ENCODE data around the gene ING3. TPM values are rescaled to one million over a fixed set of nuclear protein-coding genes. Genes with fewer than 3 reads are reported as not detected.

ING3 gene
- total RNA-seq, 1 experiment from 2014 or later, result 9.1 TPM

- no TSS peak for BruUV-seq (replicated peaks)
Measured at GRCh38 chr7:121016966-121017365, 66.4 kb downstream of the ING3 start.

GRCh38 chr7:121017586-121017985 lies 67.0 kb downstream of the ING3 start:
- ChIA-PET CTCF (no interaction called here), POLR2A (no interaction called here)
- Histone ChIP-seq H3K4me3 (ENCODE audit: low read depth in 2 of 2, low read length in 2 of 2) (no peak overlapping the region), H3K27me3 (ENCODE audit: control insufficient read depth, insufficient read depth, low read length) (no peaks in the 10 kb centered on the region; the same call in 1 of the 2 replicates), H3K9me3 (ENCODE audit: control insufficient read depth, insufficient read depth, low read depth, low read length) (no peaks in the 10 kb centered on the region), H3K4me1 (ENCODE audit: control insufficient read depth, insufficient read depth, low read length) (no peaks in the 10 kb centered on the region), H3K36me3 (ENCODE audit: control insufficient read depth, insufficient read depth, low read length) (no peaks in the 10 kb centered on the region), H3K27ac (ENCODE audit: low read length) (no peak overlapping the region)
- ATAC-seq, result no peak
- DNase-seq (ENCODE audit: low read depth, low spot score), result no peak
- intact Hi-C loops (cut with micrococcal nuclease; ENCODE audit: unreplicated experiment) (no loop called here), in situ Hi-C loops (cut with HindIII; ENCODE audit: low pct_unique_long_range_greater_than_20kb, low sequenced_read_pairs) (no loop called here)
- BruUV-seq (replicated peaks), result no TSS peak
- TF ChIP-seq, protein P1, sequence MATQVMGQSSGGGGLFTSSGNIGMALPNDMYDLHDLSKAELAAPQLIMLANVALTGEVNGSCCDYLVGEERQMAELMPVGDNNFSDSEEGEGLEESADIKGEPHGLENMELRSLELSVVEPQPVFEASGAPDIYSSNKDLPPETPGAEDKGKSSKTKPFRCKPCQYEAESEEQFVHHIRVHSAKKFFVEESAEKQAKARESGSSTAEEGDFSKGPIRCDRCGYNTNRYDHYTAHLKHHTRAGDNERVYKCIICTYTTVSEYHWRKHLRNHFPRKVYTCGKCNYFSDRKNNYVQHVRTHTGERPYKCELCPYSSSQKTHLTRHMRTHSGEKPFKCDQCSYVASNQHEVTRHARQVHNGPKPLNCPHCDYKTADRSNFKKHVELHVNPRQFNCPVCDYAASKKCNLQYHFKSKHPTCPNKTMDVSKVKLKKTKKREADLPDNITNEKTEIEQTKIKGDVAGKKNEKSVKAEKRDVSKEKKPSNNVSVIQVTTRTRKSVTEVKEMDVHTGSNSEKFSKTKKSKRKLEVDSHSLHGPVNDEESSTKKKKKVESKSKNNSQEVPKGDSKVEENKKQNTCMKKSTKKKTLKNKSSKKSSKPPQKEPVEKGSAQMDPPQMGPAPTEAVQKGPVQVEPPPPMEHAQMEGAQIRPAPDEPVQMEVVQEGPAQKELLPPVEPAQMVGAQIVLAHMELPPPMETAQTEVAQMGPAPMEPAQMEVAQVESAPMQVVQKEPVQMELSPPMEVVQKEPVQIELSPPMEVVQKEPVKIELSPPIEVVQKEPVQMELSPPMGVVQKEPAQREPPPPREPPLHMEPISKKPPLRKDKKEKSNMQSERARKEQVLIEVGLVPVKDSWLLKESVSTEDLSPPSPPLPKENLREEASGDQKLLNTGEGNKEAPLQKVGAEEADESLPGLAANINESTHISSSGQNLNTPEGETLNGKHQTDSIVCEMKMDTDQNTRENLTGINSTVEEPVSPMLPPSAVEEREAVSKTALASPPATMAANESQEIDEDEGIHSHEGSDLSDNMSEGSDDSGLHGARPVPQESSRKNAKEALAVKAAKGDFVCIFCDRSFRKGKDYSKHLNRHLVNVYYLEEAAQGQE (IDR thresholded peaks at IDR 0.05; ENCODE audit: insufficient read depth in 1 of 2, low read depth in 2 of 2, low read length in 1 of 2), result no peak
- TF ChIP-seq TCF7L2 (IDR thresholded peaks at IDR 0.05; ENCODE audit: low read depth, low read length) (no peak), SIN3A (IDR thresholded peaks at IDR 0.05; ENCODE audit: borderline replicate concordance, insufficient read depth, low read depth, low read length) (no peak), POLR2AphosphoS5 (IDR thresholded peaks at IDR 0.05; ENCODE audit: low read depth, low read length) (no peak)

More at GRCh38 chr7:121016966-121017365, 66.4 kb downstream of the ING3 start:
- POLR2A ChIA-PET, result no interaction called here
- Histone ChIP-seq H3K4me3 (ENCODE audit: low read depth in 2 of 2, low read length in 2 of 2) (no peak overlapping the region), H3K9me3 (ENCODE audit: control insufficient read depth, insufficient read depth, low read depth, low read length) (no peaks in the 10 kb centered on the region), H3K27me3 (ENCODE audit: control insufficient read depth, insufficient read depth, low read length) (no peaks in the 10 kb centered on the region; the same call in 1 of the 2 replicates), H3K36me3 (ENCODE audit: control insufficient read depth, insufficient read depth, low read length) (no peaks in the 10 kb centered on the region), H3K4me1 (ENCODE audit: control insufficient read depth, insufficient read depth, low read length) (no peaks in the 10 kb centered on the region), H3K27ac (ENCODE audit: low read length) (no peak overlapping the region)
- intact Hi-C loops (cut with micrococcal nuclease; ENCODE audit: unreplicated experiment), result no loop called here
- DNase-seq (ENCODE audit: low read depth, low spot score) (no peak), ATAC-seq (no peak)
- TF ChIP-seq SIN3A (IDR thresholded peaks at IDR 0.05; ENCODE audit: borderline replicate concordance, insufficient read depth, low read depth, low read length) (no peak), CTCF (IDR thresholded peaks at IDR 0.05) (no peak), TCF7L2 (IDR thresholded peaks at IDR 0.05; ENCODE audit: low read depth, low read length) (no peak), POLR2AphosphoS5 (IDR thresholded peaks at IDR 0.05; ENCODE audit: low read depth, low read length) (no peak)
- TF ChIP-seq, protein P1 (IDR thresholded peaks at IDR 0.05; ENCODE audit: insufficient read depth in 1 of 2, low read depth in 2 of 2, low read length in 1 of 2), result no peak
- in situ Hi-C loops (cut with HindIII; ENCODE audit: low pct_unique_long_range_greater_than_20kb, low sequenced_read_pairs), result no loop called here
- CTCF ChIA-PET, result no interaction called here

All from Panc1 (cell line).